Measurements from ENCODE around the gene ACTR5. TPM values are rescaled to one million over a fixed set of nuclear protein-coding genes. Genes with fewer than 3 reads are reported as not detected.
"Not testable (repeated sequence)": the region's sequence is repeated elsewhere in the genome, so short reads cannot be mapped to it uniquely, and the experiment has no call there.

The ACTR5 gene
- total RNA-seq, 1 experiment from 2014 or later = 22.0 TPM

DNA sequence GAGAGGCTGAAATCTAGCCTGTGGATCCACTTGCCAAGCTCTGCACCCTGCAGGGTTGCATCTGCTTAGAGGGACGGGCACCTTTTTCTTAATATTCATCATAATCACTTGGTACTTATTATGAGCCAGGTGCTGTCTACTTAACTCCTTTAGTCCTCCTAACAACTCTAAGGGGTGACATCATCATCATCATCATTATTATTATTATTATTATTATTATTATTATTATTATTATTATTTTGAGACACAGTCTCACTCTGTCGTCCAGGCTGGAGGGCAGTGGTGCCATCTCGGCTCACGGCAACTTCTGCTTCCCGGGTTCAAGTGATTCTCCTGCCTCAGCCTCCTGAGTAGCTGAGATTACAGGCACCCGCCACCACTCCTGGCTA lies 65.3 kb downstream of the ACTR5 start:
- ATAC-seq; BruUV-seq (replicated peaks); H3K4me1 ChIP-seq (ENCODE audit: control insufficient read depth in 1 of 2, insufficient read depth in 2 of 2, low read length in 2 of 2); H3K4me3 ChIP-seq (replicated peaks in 1 of 2; ENCODE audit: low read depth in 1 of 2, low read length in 2 of 2); H2AFZ ChIP-seq (ENCODE audit: low read depth, low read length, poor library complexity, severe bottlenecking); H3K36me3 ChIP-seq (ENCODE audit: control insufficient read depth in 1 of 2, insufficient read depth in 2 of 2, low read length in 2 of 2); intact Hi-C loops (cut with micrococcal nuclease); DNase-seq (ENCODE audit: low read depth, low spot score); POLR2A ChIA-PET; H3K27ac ChIP-seq (ENCODE audit: low read depth, low read length); H3K27me3 ChIP-seq (ENCODE audit: insufficient read depth, low read length); H4K20me1 ChIP-seq (ENCODE audit: insufficient read depth); H3K79me2 ChIP-seq (ENCODE audit: insufficient read depth, low read length); H3K9me2 ChIP-seq (ENCODE audit: insufficient read depth); H3K9ac ChIP-seq (ENCODE audit: low read length); H3K9me3 ChIP-seq (ENCODE audit: control insufficient read depth in 1 of 2, insufficient read depth in 1 of 2, low read depth in 1 of 2, low read length in 2 of 2); H3K4me2 ChIP-seq (ENCODE audit: low read length); CTCF ChIA-PET; RAD21 ChIA-PET (ENCODE audit: low non-redundant PET in 1 of 2, low total read pairs in 2 of 2, uncharacterized antibody in 2 of 2, unreplicated experiment in 2 of 2): not testable (repeated sequence)

DNA sequence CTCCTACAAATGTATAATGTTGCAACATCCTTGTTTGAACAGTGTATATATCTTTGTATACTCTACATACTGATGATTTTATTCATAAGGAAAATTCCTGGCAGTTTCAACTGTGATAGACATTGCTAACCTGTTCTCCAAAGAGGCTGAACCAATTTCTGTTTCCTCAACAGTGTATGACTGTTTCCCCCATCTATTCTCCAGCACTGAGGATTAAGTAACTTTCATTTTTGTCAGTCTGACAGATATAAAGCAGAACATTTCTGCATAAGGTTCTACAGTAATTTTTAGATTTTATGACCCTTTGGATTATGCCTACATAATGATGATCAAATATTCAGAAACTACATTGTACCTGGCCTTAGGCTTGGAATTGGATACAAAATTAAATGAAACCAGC lies 67.2 kb downstream of the ACTR5 start:
- Histone ChIP-seq H3K4me2 (ENCODE audit: low read length) (no peak overlapping the region), H3K9ac (ENCODE audit: low read length) (no peak overlapping the region), H3K27ac (ENCODE audit: low read depth, low read length) (no peak overlapping the region), H2AFZ (ENCODE audit: low read depth, low read length, poor library complexity, severe bottlenecking) (no peak overlapping the region), H3K4me3 (replicated peaks in 1 of 2; ENCODE audit: low read depth in 1 of 2, low read length in 2 of 2) (no peak overlapping the region), H3K9me3 (ENCODE audit: control insufficient read depth in 1 of 2, insufficient read depth in 1 of 2, low read depth in 1 of 2, low read length in 2 of 2) (no peaks in the 10 kb centered on the region), H3K27me3 (ENCODE audit: insufficient read depth, low read length) (peaks cover 4% of the 10 kb centered on the region; the same call in 1 of the 2 replicates), H3K79me2 (ENCODE audit: insufficient read depth, low read length) (no peaks in the 10 kb centered on the region), H4K20me1 (ENCODE audit: insufficient read depth) (no peaks in the 10 kb centered on the region), H3K4me1 (ENCODE audit: control insufficient read depth in 1 of 2, insufficient read depth in 2 of 2, low read length in 2 of 2) (no peaks in the 10 kb centered on the region), H3K9me2 (ENCODE audit: insufficient read depth) (no peaks in the 10 kb centered on the region), H3K36me3 (ENCODE audit: control insufficient read depth in 1 of 2, insufficient read depth in 2 of 2, low read length in 2 of 2) (no peaks in the 10 kb centered on the region)
- CTCF ChIA-PET = interaction anchor here (0.7 kb wide), 1 partner anchor 25 kb away, joined by 3 read pairs; no protein-coding TSS in a partner anchor
- intact Hi-C loops (cut with micrococcal nuclease) = no loop called here
- no TSS peak for BruUV-seq (replicated peaks)
- POLR2A ChIA-PET = no interaction called here
- ATAC-seq (no peak), DNase-seq (ENCODE audit: low read depth, low spot score) (no peak)
- RAD21 ChIA-PET (ENCODE audit: low non-redundant PET in 1 of 2, low total read pairs in 2 of 2, uncharacterized antibody in 2 of 2, unreplicated experiment in 2 of 2) = no interaction called here
- TF ChIP-seq EZH2phosphoT487 (IDR thresholded peaks at IDR 0.05; ENCODE audit: borderline replicate concordance) (no peak), POLR2A (IDR thresholded peaks at IDR 0.05; ENCODE audit: borderline replicate concordance, extremely low read depth, insufficient read depth, insufficient read length) (no peak), EZH2 (IDR thresholded peaks at IDR 0.05) (no peak), ZNF274 (IDR thresholded peaks at IDR 0.05; ENCODE audit: low read depth, low read length) (no peak), CTCF (IDR thresholded peaks at IDR 0.05 in 2 of 3, conservative IDR thresholded peaks at IDR 0.05 in 1 of 3; ENCODE audit: borderline replicate concordance in 1 of 3, insufficient read depth in 1 of 3, low read depth in 2 of 3, low read length in 2 of 3) (no peak), ATF3 (IDR thresholded peaks at IDR 0.05) (no peak), RAD21 (IDR thresholded peaks at IDR 0.05; ENCODE audit: low read depth) (no peak), ZBTB33 (IDR thresholded peaks at IDR 0.05; ENCODE audit: extremely low read depth, insufficient replicate concordance, low read length) (no peak), TCF7L2 (IDR thresholded peaks at IDR 0.05; ENCODE audit: borderline replicate concordance, extremely low read depth, insufficient read depth, insufficient read length) (no peak), CBX3 (IDR thresholded peaks at IDR 0.05; ENCODE audit: low read depth) (no peak), SIN3A (IDR thresholded peaks at IDR 0.05; ENCODE audit: low read depth) (no peak), SRF (IDR thresholded peaks at IDR 0.05; ENCODE audit: low read depth) (no peak), YY1 (IDR thresholded peaks at IDR 0.05; ENCODE audit: extremely low read depth, insufficient replicate concordance, low read depth, low read length) (no peak)

Measured in HCT116 (cell line).